Measurements from ENCODE around the gene MON2.
"Not testable (repeated sequence)": the region's sequence is repeated elsewhere in the genome, so short reads cannot be mapped to it uniquely, and the experiment has no call there.

MON2 gene

DNA sequence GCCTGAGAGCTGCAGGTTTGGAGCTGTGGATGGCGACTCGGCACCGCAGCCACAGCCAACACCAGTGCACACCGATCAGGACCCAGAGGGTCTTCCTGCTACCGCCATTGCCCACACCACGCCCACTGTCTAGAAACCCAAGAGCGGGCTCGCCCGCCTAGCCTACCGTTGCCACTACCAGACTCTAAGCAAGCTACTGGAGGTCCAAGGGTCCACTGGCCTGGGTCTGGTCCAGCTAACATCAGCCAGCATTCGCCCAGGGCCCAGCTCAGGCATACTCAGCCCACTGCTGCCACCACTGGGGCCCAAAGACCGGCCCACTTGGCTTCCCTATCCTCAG lies 30.5 kb upstream of the MON2 start:
- no peak for TF ChIP-seq ZFX (IDR thresholded peaks at IDR 0.05; ENCODE audit: borderline replicate concordance)
- TF ChIP-seq, protein P1, sequence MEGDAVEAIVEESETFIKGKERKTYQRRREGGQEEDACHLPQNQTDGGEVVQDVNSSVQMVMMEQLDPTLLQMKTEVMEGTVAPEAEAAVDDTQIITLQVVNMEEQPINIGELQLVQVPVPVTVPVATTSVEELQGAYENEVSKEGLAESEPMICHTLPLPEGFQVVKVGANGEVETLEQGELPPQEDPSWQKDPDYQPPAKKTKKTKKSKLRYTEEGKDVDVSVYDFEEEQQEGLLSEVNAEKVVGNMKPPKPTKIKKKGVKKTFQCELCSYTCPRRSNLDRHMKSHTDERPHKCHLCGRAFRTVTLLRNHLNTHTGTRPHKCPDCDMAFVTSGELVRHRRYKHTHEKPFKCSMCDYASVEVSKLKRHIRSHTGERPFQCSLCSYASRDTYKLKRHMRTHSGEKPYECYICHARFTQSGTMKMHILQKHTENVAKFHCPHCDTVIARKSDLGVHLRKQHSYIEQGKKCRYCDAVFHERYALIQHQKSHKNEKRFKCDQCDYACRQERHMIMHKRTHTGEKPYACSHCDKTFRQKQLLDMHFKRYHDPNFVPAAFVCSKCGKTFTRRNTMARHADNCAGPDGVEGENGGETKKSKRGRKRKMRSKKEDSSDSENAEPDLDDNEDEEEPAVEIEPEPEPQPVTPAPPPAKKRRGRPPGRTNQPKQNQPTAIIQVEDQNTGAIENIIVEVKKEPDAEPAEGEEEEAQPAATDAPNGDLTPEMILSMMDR (IDR thresholded peaks at IDR 0.05): no peak
- H3K27ac ChIP-seq: no peak overlapping the region

DNA sequence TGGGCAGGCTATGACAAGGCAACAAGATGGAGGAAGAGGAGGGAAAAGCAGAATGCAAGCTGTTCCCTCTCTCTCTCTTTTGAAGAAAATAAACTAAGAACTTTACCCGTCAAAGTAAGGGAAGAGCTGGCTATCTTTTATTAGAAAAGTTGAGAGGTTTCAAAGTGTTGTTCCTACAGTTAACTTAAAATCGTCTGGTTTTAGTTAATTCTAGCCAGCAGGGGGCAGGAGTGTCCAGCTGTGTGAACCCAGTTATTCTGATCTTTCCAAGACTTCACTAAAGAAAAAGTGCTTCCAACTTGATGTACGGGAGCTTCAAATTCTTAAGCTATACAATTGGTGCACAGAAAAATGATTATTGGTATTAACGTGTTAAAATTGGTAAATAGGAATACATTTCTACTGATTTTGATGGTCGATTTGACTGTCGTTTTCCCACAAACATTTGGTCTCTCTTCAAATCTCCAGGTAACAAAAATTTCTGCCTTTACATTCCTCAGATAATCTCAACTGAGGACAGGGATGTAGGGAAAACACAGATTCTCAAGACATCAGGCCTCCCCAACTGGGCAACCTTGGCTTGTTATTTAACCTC lies 28.4 kb upstream of the MON2 start:
- H3K27ac ChIP-seq: no peak overlapping the region
- TF ChIP-seq ZFX (IDR thresholded peaks at IDR 0.05; ENCODE audit: borderline replicate concordance): no peak
- TF ChIP-seq, protein P1 (IDR thresholded peaks at IDR 0.05): peak; percentile 98

DNA sequence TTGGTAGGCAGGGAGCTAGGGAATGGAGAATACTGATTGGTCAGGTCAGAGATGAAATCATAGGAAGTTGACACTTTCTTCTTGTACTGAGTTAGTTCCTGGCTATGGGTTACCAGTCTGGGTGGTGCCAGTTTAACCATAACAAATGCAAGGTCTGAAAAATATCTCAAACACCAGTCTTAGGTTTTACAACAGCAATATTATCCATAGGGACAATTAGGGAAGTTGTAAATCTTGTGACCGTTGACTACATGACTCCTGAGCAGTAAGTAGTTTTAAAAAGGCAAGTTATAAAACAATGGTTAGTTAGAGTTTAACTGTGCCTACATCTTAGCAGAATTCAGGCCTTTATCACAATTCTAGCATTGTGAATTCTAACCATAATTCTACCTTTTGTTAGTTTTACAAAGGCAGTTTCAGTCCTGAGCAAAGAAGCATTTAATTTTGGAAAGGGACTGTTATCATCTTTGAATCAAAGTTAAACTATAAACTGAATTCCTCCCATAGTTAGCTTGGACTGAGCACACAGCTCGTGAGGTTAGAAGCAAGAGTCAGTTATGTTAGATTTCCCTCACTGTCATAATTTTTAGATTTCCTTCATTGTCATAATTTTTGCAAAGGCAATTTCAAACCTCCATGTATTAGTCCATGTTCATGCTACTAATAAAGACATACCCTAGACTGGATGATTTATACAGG lies 19.7 kb upstream of the MON2 start:
- H3K27ac ChIP-seq: no peak overlapping the region
- no peak for TF ChIP-seq ZFX (IDR thresholded peaks at IDR 0.05; ENCODE audit: borderline replicate concordance)
- TF ChIP-seq, protein P1 (IDR thresholded peaks at IDR 0.05): no peak

DNA sequence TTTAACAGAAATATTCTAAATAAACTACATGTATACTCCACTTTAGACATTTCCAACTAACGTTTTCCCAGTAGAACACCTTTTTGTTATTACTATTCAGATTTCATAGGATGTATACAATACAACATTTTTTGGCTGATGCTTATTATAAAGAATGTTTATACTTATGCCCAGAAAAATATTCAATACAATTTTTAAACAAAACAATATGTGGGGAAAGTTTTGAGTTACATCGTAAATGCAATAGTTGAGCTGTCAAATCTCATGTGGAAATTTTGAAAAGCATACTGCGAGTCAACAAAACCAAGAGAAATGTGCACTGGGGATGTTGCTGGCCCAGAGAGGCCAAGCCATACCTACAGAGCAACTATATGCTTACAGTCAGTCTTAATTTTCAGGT lies 18.2 kb upstream of the MON2 start:
- no peak for TF ChIP-seq ZFX (IDR thresholded peaks at IDR 0.05; ENCODE audit: borderline replicate concordance)
- TF ChIP-seq, protein P1 (IDR thresholded peaks at IDR 0.05): no peak
- H3K27ac ChIP-seq: no peak overlapping the region

DNA sequence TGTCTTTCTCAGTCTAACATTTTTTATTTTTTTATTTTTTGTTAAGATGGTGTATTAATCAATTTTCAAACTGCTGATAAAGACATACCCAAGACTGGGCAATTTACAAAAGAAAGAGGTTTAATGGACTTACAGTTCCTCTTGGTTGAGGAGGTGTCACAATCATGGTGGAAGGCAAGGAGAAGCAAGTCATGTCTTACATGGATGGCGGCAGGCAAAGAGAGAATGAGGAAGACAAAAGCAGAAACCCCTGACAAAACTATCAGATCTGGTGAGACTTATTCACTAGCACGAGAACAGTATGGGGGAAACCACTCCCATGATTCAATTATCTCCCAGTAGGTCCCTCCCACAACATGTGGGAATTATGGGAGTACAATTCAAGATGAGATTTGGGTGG lies 11.2 kb upstream of the MON2 start:
- not testable (repeated sequence) for H3K27ac ChIP-seq

DNA sequence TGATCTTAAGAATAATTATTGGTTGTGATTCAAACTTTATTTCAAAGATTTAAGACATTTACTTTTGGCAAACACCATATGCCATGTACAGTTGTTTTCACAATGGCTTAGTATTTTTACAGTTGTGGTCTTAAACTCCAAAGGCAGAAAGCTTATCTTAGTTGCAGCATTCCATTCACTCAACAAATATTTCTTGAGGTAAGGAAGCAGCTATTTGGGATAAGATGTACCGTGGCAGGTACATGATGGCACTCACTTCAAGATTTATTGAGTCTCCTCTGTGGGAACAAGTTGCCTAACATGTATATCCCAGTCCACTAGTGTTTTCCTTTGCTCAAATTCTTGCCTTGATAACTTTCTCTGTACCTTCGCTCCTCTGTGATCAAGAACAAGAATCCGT lies 8.0 kb upstream of the MON2 start:
- no peak overlapping the region for H3K27ac ChIP-seq
- TF ChIP-seq, protein P1 (IDR thresholded peaks at IDR 0.05): no peak
- no peak for TF ChIP-seq ZFX (IDR thresholded peaks at IDR 0.05; ENCODE audit: borderline replicate concordance)

DNA sequence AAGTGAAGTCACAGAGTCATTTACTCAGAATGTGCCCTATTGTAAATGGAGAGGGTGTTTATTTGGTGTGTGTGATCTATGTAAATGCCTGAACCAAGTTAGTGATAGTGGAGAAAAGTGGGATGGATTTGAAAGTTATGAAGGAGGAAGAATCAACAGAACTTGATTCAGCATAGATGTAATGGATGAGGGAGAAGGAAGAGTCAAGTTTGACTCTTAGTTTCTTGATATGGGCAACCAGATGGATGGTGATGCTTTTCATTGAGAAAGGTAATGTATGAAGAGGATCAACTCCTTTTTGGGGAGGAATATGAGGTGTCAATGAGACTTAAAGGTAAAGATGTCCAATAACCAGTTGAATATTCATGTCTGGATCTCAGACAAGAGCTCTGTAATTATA lies 6.7 kb upstream of the MON2 start:
- TF ChIP-seq ZFX (IDR thresholded peaks at IDR 0.05; ENCODE audit: borderline replicate concordance): no peak
- TF ChIP-seq, protein P1 (IDR thresholded peaks at IDR 0.05): no peak
- H3K27ac ChIP-seq: no peak overlapping the region

DNA sequence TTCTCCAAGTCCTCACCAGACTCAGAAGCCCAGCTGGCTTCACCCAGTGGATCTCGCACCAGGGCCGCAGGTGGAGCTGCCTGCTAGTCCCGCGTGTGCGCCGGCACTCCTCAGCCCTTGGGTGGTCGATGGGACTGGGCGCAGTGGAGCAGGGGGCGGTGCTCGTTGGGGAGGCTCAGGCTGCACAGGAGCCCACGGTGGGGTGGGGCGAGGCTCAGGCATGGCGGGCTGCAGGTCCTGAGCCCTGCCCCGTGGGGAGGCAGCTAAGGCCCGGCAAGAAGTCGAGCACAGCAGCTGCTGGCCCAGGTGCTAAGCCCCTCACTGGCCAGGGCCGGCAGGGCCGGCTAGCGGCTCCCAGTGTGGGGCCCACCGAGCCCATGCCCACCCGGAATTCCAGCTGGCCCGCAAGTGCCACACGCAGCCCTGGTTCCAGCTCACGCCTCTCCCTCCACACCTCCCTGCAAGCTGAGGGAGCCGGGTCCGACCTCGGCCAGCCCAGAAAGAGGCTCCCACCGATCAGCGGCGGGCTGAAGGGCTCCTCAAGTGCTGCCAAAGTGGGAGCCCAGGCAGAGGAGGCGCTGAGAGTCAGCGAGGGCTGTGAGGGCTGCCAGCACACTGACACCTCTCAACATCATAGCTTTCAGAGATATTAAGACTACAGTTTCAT lies 5.3 kb upstream of the MON2 start:
- not testable (repeated sequence) for H3K27ac ChIP-seq

DNA sequence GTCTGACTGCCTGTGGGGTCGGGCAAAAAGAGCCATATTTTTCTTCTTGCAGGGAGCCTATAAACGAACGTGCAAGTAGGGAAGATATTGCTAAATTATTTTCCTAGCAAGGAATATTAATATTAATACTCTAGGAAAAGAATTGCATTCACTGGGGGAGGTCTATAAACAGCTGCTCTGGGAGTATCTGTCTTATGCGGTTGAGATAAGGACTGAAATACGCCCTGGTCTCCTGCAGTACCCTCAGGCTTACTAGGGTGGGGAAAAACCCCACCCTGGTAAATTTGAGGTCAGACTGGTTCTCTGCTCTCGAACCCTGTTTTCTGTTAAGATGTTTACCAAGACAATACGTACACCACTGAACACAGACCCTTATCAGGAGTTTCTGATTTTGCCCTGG lies 3.4 kb upstream of the MON2 start:
- not testable (repeated sequence) for H3K27ac ChIP-seq
